Measurements from ENCODE around the gene GPR89A. TPM values are rescaled to one million over a fixed set of nuclear protein-coding genes. Genes with fewer than 3 reads are reported as not detected.

Gene GPR89A
- total and polyA plus RNA-seq, 2 experiments from 2014 or later: 68.5 to 81.1 TPM

DNA sequence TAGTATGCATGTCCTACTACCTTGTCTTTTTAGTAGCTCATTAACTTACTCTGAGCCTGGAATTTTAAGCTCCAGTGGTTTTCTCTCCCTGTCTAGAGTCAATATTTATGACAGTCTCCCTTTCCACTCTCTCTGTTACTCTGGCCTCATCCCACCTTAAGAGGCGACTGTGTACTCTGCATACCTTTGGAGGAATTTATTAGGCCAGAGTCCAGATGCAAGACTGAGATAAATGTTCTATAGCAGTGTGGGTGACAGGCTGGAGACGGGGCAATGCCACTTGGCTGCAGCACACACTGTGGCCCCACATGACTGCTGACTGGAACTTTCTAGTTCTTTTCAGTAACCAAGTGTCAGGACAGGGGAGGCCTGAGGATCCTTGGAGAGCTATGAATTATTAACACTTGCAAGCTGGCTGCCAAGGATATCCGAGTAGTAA lies 103.4 kb downstream of the GPR89A start:
- H3K79me2 ChIP-seq (replicated peaks; ENCODE audit: insufficient read depth): no peaks in the 10 kb centered on the region
- TF ChIP-seq ZNF331 (CRISPR knock-in tag; IDR thresholded peaks at IDR 0.05; ENCODE audit: low read depth) (no peak), POLR2AphosphoS5 (IDR thresholded peaks at IDR 0.05; ENCODE audit: low read depth) (no peak), JUNB (IDR thresholded peaks at IDR 0.05; ENCODE audit: unreplicated experiment) (no peak), NANOG (IDR thresholded peaks at IDR 0.05; ENCODE audit: borderline replicate concordance) (no peak), REST (IDR thresholded peaks at IDR 0.05; ENCODE audit: unreplicated experiment) (no peak), ZNF114 (CRISPR knock-in tag; IDR thresholded peaks at IDR 0.05) (no peak), ZNF462 (CRISPR knock-in tag; IDR thresholded peaks at IDR 0.05) (no peak), CTCF (conservative IDR thresholded peaks at IDR 0.05; ENCODE audit: low read depth in 2 of 2) (no peak), STAT1 (IDR thresholded peaks at IDR 0.05; ENCODE audit: unreplicated experiment) (no peak), EZH2 (IDR thresholded peaks at IDR 0.05; ENCODE audit: low read depth, unreplicated experiment) (no peak), EZH2phosphoT487 (IDR thresholded peaks at IDR 0.05; ENCODE audit: unreplicated experiment) (no peak), CREB1 (CRISPR knock-in tag; IDR thresholded peaks at IDR 0.05; ENCODE audit: low read depth) (no peak)
- TF ChIP-seq, protein P1, sequence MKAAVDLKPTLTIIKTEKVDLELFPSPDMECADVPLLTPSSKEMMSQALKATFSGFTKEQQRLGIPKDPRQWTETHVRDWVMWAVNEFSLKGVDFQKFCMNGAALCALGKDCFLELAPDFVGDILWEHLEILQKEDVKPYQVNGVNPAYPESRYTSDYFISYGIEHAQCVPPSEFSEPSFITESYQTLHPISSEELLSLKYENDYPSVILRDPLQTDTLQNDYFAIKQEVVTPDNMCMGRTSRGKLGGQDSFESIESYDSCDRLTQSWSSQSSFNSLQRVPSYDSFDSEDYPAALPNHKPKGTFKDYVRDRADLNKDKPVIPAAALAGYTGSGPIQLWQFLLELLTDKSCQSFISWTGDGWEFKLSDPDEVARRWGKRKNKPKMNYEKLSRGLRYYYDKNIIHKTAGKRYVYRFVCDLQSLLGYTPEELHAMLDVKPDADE (IDR thresholded peaks at IDR 0.05): no peak
- H3K9me2 ChIP-seq (ENCODE audit: insufficient read depth): no peaks in the 10 kb centered on the region
- Mint-ChIP-seq H3K27ac (no peak overlapping the region), H3K36me3 (ENCODE audit: low read depth) (no peaks in the 10 kb centered on the region), H3K9me3 (no peaks in the 10 kb centered on the region), H3K4me3 (no peak overlapping the region), H3K4me1 (peaks cover 17% of the 10 kb centered on the region), H3K27me3 (ENCODE audit: insufficient read depth, low read depth, poor library complexity) (peaks cover 7% of the 10 kb centered on the region)
- no peak overlapping the region for H2AFZ ChIP-seq
- no peak overlapping the region for H3K4me3 ChIP-seq
- H3F3A ChIP-seq (replicated peaks; ENCODE audit: low read depth): no peaks in the 10 kb centered on the region
- H4K20me1 ChIP-seq (replicated peaks; ENCODE audit: insufficient read depth): no peaks in the 10 kb centered on the region
- no peak overlapping the region for H3K4me2 ChIP-seq
- ATAC-seq (no peak), DNase-seq (ENCODE audit: low spot score) (no peak)
- no peaks in the 10 kb centered on the region for H3K27me3 ChIP-seq (ENCODE audit: insufficient read depth)
- no peak overlapping the region for H3K27ac ChIP-seq (ENCODE audit: low read depth)
- H3K4me1 ChIP-seq (ENCODE audit: insufficient read depth): no peaks in the 10 kb centered on the region
- H3K36me3 ChIP-seq (ENCODE audit: insufficient read depth): no peaks in the 10 kb centered on the region

Data from GM23338 (cell line).